HG02678 (cell line): ENCODE results near the gene STXBP6.
"Not testable (repeated sequence)": the region's sequence is repeated elsewhere in the genome, so short reads cannot be mapped to it uniquely, and the experiment has no call there.

Source experiments
- ATAC-seq: cut with Tn5 transposase; IDR thresholded peaks from one replicate; pipeline ENCODE4 v1.9.1; 2021; ENCODE audit warnings: mild to moderate bottlenecking, moderate library complexity; ENCODE audit not compliant: unreplicated experiment

Gene STXBP6

DNA sequence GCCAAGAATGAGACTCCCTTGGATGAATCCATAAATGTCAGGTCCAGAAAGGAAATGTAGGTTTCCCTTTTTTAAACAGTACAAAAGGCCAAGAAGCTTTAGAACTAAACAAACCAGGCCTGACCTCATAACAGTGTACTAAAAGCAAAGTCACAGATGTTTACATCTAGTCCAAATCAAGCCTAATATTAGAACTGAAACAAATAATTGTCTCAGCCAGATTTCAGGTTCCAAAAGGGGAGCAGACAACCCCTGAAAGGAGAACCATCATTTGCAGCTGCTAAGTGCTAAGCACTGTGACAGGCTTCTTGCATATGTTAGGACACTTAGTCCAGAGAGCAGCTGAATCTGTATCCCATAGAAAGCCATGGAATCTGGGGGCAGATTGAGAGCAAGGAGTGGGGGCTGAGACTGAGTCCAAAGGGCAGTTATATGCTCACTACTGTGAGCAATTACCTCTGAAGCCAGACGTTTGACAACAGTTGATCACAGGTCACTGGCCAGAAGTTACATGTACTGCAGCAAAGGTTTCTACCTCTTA lies 90.1 kb downstream of the STXBP6 start:
- ATAC-seq = peak; percentile 94

- no peak for ATAC-seq
Observed at GRCh38 chr14:24958271-24958670, 91.7 kb downstream of the STXBP6 start.

- ATAC-seq = no peak
Observed at GRCh38 chr14:24957814-24958213, 92.1 kb downstream of the STXBP6 start.

DNA sequence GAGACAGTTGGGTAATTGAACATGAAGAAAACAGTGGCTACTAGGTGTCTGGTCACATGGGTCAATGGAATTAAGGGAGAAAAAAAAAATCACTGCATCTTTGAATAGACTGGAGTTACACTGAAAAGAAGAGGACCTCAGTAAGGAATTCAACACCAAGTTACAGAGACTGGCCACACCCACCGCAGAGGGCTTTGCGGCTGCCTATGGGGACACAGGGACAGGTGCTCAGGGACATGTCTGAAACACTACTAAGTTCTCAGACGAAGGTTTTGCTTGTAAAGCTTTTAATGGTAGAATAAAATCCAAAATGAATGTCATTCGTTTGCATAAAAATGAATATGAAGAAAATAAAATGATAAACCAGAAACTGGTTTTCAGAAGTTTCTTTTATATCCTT lies 93.8 kb downstream of the STXBP6 start:
- ATAC-seq = no peak

DNA sequence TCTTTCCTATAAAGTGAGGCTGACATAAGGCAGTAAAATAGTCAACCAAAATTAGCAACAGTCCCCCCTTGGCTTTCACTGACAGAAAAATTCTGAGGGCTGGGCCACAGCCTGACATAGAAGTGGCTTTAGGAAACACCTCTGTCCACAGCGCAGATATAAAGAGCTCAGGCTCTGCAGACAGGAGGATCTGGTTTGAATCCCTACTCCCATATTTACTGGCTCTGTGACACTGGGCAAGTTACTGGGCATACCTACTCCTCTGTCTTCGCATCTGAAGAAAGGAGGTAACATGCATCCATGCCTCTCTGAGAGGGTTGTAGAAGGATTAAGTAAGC lies 95.3 kb downstream of the STXBP6 start:
- ATAC-seq = peak; percentile 6

GRCh38 chr14:24954037-24954699 lies 95.8 kb downstream of the STXBP6 start:
- peak; percentile 91 for ATAC-seq

GRCh38 chr14:24952851-24953666 lies 96.9 kb downstream of the STXBP6 start:
- ATAC-seq = no peak

DNA sequence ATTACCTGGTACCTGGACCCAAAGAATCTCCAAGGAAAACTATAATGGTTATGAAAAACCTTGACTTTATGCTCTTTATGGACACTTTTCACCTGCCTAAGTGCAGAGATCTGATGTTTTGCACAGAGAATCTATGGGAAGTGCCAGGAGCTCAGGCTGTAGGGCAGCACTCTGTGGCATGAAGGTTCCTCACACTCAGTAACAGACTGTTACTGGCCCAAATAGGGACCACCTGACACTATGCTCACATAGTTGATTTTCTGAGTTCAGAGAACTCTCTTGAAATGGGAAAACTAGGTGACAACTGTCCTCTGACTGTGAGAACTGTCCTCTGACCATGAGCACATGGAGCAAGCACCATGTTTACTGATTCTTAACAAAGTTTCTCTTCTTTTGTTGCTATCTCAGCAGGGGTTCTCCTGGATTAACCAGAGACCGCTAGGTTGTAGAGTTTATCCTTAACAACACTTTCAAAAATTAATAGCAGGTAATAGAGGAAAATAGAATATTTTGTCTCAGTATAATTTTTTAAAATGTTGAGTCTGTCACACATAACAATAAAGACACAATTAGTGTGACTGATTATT lies 101.6 kb downstream of the STXBP6 start:
- no peak for ATAC-seq

DNA sequence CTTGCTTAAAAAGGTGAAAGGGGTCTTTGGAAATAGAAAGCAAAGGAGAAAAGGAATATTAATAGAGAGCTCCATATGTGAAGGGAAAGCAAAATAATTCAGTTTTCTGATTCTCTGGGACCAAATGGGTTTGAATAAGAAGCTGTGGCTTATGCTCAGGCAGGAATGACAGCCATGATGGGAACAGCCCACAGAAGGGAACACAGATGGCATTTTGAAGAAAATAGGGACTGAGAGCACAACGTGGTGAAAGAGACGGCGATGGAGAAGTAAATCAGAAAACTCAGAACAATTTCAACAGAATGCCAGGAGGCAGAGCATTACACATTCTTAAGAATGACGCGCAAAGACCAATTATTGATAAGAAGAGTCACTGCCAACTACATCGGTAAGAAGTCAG lies 102.8 kb downstream of the STXBP6 start:
- no peak for ATAC-seq

DNA sequence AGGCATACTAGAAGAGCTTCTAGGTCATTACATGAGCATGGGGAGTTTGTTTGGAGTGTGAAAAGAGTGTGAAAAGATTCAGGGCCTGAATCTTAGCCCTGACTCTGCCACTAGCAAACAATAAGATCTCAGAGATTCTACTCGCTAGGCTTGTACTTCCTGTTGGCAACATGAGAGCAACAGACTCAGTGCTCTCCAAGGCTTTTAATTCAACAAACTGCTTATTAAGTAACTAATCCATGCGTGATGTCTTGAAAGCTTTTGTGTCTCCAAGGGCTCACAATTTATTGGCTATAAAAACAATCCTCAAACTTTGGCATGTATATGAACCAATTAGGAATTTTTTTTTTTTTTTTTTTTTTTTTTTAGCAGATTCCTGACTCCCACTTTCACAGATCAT lies 105.1 kb downstream of the STXBP6 start:
- ATAC-seq = no peak

DNA sequence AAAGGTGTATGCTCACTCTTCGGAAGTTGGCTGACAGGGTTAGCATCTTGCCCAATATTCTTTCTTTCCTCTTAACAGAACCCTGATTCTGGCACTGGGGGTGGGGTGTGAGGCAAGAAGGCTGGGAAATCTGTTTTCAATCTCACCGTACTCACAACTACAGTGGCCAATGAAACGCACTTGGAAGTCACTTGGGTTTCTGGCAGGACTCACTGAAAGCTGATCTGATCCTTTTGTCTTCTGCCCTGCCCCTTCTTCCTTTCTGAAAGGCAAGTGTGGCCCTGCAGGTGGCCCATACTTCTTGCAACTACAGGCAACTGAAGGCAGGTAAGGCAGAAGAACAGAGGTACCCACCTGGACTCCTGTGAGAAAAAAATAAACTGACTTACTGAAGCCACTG lies 106.9 kb downstream of the STXBP6 start:
- ATAC-seq = no peak

DNA sequence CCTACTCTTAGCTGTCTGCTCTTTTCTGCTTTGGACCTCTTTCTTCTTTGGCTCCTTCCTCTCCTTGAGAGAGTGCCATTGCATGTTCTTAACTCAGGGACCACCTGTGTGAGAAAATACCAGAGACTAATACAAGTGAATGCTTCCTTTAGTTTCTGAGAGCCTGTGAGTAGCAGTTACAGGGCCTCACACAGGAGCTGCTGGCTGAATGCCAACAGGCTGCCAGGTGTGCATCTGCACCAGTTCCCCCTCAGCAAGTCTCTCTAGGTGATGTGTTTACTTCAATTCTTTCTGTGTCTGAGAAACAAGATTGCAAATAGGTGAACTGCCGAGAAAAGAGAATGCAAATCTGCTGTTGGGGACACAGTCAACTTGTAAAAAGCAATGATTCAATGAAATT lies 108.2 kb downstream of the STXBP6 start:
- peak; percentile 86 for ATAC-seq

DNA sequence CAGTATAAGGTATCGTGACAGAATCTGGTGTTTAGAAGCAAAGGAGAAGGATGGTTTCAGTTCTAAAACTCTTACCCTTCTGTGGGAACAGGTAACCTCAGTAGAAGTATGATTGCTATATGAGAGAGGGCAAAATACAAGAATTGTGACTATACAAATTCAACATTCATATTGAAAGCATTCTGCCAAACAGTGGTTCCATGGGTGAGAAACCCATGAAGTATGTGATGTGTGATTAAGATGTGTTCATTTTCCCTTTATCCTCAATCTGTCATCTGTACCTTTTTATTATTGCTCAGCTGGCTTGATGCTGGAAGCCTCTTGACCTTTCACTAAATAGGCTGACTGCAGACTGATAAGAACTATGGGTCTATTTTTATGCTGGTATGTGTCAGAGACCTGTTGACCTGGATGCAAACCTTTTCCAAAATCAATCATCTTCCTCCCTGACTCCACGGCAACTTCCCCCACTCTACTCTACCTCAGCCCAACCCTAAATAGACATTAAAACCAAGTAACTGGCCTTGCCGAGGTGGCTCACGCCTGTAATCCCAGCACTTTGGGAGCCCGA lies 109.6 kb downstream of the STXBP6 start:
- no peak for ATAC-seq

- ATAC-seq = no peak
Observed at GRCh38 chr14:24938593-24938992, 111.4 kb downstream of the STXBP6 start.

DNA sequence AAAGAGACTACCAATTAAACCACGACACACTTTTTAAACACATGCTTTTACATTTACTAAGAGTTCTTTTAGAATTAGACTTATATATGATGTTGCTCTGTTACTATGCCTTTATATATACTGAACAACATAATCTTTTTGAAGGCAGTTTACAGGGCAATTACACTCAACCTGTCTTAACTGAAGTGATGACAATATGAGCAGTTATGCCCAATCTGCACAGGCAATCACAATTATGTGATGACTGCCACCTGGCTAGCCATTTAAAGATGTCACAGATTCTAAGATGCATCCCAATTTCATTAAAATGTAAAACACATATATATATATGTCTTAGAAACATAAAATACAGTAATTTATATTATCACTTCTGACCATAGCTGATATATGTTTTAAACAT lies 112.6 kb downstream of the STXBP6 start:
- ATAC-seq = no peak

DNA sequence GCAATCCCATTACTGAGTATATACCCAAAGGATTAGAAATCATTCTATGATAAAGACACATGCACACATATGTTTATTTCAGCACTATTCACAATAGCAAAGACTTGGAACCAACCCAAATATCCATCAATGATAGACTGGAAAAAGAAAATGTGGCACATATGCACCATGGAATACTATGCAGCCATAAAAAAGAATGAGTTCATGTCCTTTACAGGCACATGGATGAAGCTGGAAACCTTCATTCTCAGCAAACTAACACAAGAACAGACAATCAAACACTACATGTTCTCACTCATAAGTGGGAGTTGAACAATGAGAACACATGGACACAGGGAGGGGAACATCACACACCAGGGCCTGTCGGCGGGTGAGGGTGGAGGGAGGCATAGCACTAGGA lies 113.2 kb downstream of the STXBP6 start:
- ATAC-seq = not testable (repeated sequence)

DNA sequence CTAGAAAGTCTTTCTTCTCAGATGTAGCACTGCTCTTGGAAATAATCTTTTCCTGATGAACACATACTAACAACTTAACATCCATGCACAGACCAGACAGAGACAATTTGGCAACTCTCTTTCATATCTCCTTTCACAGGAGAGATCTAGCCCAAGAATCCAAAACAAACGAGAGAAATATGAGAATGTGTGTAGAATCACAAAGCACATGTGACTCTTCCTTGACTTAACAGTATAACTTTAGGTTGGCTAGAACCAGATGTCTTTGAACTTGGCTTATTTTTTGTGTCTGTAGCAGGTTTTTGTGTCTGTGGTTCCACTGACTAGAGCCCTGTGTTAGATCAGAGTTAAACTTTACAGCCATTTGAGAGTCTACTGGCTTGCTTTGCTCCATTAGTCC lies 114.2 kb downstream of the STXBP6 start:
- no peak for ATAC-seq

- ATAC-seq = no peak
Observed at GRCh38 chr14:24928386-24928900, 121.5 kb downstream of the STXBP6 start.

DNA sequence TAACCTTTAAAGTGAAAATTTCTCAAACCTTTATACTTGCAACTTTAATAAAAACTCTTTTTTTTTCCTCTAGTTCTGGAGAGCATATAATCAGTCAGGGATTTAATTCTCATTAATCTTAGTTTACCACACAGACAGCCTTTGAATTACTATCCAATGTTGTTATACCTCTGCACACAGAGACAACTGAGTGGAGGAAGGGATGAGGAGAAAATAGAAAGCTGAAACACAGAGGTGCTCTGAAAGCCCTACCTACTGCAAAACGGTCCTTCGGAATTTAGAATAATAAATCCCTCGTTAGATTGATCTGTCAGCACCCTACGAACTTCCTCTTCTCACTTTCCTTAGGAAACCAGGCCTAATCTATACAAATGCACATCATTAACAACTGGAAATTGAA lies 122.1 kb downstream of the STXBP6 start:
- no peak for ATAC-seq

GRCh38 chr14:24925771-24926374 lies 124.1 kb downstream of the STXBP6 start:
- no peak for ATAC-seq

DNA sequence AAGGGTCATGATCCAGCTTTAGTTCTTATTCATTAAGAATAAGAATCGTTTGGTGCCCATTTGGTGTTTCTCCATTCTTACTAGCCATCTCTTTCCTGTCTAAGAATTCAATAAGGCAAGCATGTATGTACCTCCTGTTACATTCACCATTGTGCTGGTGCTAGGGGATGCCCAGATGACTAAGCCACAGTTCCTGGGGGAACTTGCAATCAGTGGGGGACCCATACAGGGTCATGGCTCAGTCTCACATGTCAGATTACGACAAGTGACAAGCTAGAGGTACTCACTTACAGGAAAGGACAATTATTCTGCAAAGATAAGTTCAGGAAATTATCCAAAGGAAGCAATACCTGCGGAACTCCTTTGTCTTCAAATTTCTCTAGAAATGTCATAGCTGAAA lies 125.4 kb downstream of the STXBP6 start:
- ATAC-seq = no peak
